AG08396 (cell line): ENCODE results near the gene CDC14B.

ENCODE experiments used
- DNase-seq: peaks from one replicate; pipeline ENCODE4 v3.0.0; 2012; ENCODE audit warnings: low spot score, mixed read lengths

CDC14B gene

DNA sequence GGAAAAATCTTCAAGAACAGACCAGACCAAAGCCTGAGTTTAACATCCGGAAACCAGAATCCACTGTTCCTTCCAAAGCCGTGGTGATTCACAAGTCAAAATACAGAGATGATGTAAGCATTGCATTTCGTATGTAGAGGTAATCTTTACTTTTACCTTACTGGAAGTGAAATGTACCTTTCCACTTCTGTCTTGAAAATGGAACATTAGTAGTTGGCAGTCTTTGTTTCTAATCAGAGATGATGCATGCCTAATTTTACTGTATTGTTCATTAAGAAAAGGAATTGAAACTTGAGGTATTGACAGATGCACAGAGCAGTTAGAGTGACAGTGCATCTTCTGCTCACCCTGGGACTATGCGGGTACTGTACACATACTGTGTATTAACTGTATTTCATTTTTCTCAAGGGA is 135.1 kb downstream of the CDC14B start:
- DNase-seq = no peak

GRCh38 chr9:96483733-96484390 is 135.8 kb downstream of the CDC14B start:
- no peak for DNase-seq

- no peak for DNase-seq
Measured at GRCh38 chr9:96483197-96483596, 136.4 kb downstream of the CDC14B start.

DNA sequence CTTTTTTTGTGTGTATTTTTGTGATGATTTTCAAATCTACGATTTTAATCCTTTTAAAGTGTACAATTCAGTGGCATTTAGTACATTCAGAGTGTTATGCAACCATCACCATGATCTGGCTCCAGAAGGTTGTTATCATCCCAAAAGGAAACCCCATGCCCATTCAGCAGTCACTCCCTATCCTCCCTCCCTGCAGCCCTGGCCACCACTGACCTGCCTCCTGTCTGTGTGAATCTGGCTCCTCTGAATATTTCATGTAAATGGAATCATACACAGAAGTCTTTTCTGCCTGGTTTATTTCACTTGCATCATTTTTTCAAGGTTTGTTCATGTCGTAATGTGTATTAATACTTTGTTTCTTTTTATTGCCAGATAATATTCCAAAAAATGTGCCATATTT is 137.2 kb downstream of the CDC14B start:
- no peak for DNase-seq

DNA sequence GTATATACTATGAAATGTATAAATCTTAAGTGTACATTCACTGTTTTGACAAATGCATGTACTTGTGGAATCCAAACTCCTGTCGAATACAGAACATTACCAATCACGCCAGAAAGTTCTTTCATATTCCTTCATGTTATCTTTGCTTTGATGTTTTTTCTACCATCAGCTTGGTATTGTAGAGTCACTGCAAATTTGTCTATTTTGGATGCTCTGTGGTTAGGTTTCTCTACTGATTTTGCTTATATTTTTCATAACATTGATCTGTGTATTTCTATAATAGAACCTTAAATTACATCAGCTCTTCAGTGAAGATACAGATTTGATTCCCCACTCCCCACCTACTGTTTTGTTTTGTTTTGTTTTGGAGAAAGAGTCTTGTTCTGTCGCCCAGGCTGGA is 138.9 kb downstream of the CDC14B start:
- no peak for DNase-seq

DNA sequence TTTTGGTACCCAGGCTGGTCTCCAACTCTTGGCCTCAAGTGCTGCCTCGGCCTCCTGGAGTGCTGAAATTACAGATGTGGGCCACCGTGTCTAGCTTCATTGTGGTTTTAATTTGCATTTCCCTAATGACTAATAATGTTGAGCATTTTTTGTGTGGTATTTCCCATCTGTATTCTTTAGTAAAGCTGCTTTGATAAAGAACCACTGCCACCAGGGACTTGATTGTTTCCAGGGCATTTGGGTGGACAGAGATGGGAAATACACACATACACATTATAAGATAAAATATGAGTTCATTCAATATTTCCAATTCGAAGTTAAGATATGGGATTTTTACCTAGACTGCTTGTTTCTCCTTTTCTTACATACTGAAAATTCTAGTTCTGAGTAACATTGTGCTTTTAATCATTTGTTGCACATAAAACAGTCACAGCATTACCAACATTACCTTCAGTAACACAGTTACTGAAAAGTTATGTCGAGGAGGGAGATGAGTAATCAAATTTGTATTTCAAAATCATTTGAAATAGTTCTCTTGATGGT is 140.7 kb downstream of the CDC14B start:
- DNase-seq = no peak

DNA sequence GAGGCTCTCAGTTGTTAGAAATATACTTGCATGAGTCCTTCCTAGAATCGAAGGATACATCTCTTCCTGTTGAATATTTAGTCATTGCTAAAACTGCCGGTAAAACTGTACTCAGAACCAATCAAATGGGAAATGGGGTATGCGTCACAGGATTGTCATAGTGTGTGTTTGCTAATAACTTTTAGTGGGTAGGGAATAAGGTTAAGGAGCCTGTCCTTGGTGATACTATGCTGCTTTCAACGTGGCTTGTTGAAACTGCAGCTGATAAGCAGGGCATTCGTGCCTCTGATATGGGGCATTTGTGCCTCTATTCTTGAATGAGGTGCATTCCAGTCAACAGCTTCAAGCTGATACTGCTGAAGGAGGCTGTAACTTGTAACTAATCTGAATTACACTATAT is 143.1 kb downstream of the CDC14B start:
- no peak for DNase-seq

DNA sequence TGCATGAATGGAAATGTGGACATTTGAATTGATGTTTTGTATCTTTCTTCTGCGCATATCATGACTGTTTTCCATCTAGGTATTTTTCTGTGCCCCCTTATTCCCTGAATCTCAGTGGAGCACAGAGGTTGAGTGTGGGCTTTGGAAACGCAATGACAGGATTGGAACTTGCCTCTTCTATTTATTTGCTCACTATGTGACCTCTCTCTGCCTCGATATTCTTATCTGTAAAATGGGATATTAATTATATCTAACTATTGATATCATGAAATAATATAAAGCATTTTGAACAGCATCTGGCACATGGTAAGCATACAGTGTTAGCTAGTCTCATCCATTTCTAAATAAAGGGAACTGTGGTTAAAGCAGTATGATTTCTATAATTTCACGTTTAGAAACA is 143.6 kb downstream of the CDC14B start:
- no peak for DNase-seq

- no peak for DNase-seq
Measured at GRCh38 chr9:96467784-96468183, 151.9 kb downstream of the CDC14B start.

DNA sequence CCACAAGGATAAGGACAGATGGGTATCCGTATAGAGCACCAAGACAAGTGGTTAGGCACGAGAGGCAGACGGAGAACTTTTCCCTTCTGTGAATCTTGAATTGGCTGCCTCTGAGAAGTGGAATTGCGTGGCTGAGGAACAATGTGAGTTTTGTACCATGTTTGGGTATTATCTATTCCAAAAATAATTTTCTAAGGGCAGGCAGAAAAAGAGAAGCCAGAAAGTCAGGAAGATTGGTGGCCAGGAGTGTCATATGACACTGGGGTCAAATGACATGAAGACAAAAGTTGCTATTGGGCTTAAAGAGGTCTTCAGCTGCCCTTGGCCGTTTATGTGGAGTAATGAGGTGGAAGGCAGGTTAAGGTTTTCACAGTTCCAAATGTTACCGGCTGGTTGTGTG is 155.2 kb downstream of the CDC14B start:
- DNase-seq = no peak

GRCh38 chr9:96462541-96462940 is 157.1 kb downstream of the CDC14B start:
- no peak for DNase-seq

DNA sequence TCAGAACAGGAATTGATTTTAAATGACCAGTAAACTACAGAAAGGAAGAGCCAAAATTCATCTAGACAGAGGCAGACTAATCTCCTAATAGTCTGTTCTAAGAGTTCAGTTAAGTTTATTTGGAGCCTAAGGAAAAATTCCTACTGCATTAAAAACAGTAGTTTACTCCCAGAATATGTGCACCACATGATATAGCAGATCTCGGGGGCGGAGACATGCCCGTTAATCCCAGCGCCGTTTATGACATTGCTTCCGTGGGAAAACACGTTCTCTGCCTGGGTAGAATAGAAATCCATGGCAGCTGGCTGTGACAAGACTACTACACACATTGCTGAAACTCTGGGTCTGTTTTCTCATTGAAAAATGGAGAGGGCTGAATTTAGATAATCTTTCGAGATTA is 158.3 kb downstream of the CDC14B start:
- no peak for DNase-seq

- DNase-seq = no peak
Measured at GRCh38 chr9:96460882-96461281, 158.8 kb downstream of the CDC14B start.

DNA sequence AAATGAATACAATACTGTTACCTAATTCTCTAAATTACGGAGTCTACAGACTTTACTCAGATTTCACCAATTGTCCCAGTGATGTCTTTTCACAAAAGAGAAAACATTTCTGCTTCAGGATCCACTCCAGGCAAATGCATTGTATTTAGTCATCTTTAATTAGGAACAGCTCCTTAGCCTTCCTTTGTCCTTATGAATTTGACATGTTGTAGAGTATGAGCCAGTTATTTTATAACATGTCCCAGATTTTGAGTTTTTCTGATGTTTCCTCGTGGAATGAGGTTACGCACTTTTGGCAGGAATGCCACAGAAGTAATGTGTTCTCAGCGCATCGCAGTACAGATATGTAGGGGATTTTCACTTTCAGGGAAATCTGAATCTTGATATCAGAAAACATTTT is 159.2 kb downstream of the CDC14B start:
- DNase-seq = no peak

GRCh38 chr9:96459268-96460007 is 160.2 kb downstream of the CDC14B start:
- DNase-seq = no peak

DNA sequence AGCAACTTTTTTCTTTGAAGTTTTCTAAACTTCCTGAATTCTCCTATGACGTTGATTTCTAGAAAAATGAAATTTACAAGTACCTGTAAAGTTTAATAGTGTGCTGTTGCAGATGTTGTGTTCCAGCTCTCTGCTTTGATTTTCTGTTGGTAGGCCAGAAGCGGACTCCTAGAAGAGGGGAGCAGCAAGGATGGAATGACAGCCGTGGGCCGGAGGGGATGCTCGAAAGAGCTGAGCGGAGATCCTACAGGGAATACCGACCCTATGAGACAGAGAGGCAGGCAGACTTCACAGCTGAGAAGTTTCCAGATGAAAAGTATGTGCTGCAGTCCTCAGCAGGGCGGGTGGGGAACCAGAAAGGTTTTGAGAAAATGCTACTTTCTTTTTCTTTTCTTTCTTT is 161.4 kb downstream of the CDC14B start:
- DNase-seq = no peak

GRCh38 chr9:96457266-96457665 is 162.4 kb downstream of the CDC14B start:
- DNase-seq = no peak

DNA sequence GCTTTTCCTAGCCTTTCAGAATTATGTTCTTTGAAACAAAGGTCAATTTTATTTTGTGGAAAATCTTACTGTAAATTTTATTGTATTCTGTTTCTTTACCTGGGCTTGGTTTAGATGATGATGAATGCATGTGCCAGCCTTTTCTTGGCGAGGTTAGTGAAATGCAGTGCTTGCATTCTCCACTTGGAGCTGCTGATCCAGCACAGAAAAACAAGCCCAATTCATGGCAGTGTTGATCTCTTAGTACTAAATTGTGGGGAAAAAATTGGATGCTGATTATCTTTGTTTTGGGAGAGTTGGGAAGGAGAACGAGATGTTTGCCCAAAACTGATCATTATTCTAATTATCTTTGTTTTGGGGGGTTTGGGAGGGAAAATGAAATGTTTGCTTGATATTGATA is 166.0 kb downstream of the CDC14B start:
- DNase-seq = peak; percentile 53

- peak; percentile 45 for DNase-seq
Measured at GRCh38 chr9:96450613-96451528, 168.8 kb downstream of the CDC14B start.
